Iris pigment epithelial cell (primary cell): ENCODE measurements around the gene GGT6.
A peak's percentile ranks its signal among the peaks of the same experiment; 100 is the strongest.

Experiments used
- DNase-seq: peaks from one replicate; pipeline ENCODE4 v3.0.0-alpha.2; 2011; ENCODE audit warnings: low read depth

The GGT6 gene

DNA sequence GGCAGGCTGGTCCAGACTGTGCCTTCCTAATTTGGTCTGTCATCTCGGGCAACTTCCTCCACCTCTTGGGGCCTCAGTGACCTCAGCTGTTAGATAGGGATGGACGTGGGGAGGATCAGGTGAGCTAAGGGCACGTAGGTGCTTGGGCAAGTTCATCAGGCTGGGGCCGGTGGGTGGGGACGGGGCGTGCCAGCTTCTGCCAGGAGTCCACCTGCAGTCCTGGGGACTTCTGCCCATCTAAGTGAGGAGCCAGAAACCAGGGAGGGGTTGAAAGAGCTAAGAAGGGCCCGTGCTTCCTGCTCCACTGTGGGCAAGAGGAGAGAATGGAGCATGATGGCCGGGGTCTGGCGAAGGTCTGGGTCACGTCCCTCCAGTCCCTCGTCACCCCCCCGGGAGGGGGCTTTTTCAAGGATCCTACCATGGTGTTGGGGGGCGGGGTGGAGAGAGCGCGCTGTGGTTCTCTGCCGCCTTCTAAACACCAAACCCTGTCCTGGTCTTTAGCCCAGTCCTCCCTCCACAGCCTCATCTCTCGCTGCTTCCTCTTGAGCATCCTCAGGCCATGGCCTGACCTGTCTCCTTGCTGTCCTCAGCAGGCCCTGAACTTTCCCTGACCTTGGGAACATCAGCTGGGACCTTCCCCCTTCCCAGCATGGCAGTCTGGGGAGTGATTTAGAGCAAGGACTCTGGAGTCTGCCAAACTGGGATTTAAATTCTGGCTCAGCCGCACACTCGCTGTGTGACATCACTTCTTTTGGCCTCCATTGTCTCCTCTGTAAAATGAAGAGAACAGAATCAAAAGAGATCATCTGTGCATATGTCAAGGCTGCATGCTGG lies 40.1 kb downstream of the GGT6 start:
- DNase-seq, result no peak

DNA sequence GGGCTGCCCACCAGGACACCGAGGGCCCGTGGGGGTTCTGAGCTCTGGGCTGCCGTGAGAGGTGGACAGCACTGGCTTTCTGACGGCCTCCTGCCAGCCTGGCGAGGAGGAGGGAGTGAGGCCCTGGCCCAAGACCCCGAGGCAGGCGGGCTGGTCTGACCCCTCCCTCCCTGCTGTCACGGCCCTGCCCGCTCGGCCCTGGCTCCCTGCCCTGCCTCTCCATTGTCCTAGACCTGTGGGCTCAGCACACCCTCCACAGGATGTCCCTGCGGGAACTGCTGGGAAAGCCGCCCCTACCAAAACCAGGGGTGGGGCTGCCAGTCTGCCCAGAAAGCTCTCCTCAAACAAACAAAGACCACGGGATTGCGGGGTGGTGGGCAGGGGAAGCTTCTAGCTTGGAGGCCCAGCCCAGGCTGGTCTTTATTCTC lies 41.0 kb downstream of the GGT6 start:
- DNase-seq, result no peak

DNA sequence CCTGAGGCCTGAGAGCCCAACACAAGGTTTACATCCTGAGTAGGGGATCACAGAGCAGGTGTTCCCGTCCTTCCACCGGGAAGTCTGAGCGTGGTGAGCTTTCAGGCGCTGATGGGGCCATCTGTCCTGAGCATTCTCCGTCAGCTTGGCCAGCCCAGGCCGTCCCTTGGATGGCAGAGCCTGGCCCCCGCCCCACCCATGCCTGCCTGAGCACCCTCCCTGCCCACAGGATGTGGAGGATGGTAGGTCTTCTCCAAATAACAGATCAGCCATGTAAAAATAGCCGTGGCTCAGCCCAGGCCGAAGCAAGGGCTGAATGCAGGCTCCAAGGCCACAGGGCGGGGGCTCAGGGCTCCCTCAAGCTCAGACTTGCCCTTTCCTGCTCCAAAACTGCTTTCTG lies 41.5 kb downstream of the GGT6 start:
- no peak for DNase-seq

DNA sequence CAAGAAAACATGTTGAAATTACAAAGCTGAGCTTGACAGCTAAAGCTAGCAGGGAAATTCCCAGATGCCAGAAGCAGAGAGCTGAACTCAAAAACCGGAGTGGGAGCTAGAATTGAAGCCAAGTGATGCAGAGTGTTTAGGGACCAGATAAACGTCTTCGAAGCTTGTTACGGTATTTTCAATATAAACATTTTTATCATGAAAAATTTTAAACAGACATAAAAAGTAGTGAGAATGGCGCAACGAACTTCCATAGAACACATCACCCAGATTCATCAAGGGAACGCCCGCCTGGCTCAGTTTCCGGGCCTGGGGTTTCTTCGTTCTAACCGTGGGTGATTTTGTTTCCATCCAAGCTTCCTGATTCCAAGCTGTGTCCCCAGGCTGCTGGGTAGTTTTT lies 43.6 kb downstream of the GGT6 start:
- peak; percentile 73 for DNase-seq

DNA sequence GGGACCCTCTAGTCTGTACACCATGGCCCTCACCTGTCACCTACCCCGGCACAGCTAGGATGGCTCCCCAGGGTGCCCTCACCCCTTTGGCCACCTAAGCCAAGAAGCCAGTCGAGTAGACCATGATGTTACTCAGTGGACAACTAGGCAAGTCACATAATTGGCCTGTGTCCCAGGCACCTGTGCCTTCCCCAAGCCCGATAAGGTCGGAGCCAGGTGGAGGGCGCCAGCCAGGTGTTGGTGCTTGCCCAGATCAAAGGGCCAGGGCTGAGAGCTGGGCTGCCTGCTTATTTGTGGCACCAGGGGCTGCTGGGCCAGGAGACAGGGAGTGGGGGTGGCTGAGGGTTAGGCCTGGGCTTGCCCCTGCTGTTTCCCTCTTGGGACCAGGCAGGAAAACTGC lies 44.9 kb downstream of the GGT6 start:
- no peak for DNase-seq

DNA sequence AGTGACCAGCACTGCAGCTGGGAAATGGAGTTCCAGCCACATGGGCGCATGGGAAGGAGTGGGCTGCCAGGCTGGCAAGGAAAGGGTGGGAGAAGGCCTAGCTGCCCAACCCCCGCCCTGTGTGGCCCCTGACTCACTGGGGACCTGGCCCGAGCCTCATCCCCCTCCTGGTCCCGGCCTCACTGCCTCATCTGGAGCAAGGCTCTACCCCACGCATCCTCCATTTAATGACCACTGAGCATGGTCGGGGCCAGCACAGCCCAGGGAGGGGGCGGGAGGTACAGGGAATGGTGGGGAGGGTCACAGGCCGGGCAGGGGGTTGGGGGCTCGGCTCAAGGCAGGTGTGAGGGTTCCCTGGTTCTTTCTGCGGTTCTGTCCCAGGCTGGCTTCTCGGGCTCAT lies 45.6 kb downstream of the GGT6 start:
- DNase-seq, result no peak

DNA sequence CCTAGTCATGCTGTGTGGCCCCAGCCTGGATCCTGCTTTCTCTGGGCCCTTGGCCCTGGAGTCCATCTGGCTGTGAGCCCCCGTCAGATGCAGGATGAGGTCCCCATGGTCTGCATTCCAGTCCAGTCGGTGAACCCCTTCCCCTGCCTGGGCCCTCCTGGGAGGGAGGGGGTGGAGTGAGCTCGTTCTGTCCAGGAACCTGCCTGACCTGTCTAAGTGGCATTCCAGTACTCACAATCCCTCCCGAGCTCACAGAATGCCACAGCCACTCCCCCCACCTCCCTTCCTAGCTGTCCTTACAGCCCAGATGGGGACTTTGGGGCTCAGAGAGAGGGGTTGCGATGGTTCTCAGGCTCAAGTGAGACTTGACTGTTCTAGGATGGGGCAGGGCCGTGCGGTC lies 46.2 kb downstream of the GGT6 start:
- no peak for DNase-seq

DNA sequence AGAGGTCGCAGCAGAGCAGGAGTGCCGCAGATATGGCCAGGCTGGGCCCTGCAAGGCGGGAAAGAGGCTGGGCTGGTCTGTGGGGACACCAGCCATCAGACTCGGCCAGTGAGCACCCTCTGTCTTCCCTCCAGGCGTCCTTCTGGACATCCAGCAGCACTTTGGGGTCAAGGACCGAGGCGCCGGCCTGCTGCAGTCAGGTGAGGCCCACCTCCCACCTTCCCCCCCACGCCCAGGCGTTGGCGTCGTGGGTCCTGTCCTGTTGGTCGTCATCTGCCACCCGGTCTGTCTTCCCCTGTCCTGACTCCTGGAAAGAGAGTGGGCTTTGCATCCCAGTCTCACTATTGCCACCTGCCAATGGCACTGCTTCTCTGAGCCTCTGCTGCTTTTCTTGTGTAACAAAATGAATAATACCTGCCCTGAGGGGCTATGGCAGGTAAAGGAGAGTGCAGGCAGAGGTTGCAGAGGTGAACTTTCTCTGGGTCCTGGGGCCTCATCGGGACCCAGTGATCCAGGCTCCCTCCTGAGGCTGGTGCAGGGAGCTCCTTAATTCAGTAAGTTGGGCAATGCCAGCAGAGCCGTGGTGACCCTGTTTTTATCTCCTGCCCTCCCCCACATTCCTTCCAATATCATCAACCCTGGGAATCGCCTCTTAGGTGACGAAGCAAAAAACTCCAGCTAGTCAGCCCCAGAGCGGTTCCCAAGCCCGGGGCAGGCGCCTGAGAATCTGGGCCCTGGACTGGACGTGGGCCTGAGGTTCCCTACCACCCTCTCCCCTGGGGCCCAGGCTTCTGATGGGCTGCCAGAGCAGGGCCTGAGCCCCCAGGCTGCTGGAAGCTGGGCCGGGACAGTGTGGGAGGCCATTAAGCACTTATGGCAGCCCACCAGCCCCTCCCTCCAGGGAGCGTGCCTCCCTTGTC lies 47.0 kb downstream of the GGT6 start:
- no peak for DNase-seq

DNA sequence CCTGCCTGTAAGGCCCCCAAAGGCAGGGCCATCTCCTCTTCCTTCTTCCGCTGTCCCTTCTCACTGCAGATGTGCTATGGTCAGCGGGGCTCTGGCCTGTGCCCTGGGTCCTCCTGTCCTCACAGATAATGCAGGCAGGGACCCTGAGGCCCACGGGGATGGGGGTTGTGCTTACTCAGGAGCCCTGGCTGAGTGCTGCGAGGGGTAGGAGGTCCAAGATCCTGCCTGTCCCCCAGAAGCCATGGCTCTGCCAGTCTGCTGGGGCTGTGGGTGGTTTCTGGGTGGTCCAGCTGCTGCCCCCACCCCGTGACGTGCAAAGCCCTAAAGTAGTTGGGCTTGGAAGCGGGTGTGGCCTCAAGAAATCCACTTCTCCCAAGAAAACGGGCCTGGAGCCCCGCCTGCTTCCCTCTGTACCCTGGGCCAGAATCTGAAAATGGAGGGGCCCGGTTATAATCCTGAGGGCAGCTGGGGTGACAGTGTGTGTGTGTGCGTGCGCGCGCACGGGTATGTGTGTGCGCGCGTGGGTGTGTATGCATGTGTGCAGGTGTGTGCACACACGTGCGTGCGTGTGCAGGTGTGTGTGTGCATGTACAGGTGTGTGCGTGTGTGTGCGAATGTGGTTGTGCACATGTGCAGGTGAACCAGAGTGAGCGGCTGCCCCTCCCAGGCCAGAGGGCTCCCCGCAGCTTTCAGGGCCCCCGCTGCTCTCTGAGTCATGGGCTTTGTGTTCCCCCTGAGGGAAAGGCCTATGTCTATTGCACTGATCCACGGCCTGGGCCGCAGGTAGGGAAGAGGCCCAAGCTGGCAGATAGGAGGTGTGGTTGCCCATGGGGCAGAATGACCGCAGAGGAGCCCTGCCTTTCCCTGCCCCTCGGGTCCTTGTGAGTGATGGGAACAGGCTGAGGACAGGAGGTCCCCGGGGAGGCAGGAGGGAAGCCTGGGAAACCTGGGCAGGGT lies 47.9 kb downstream of the GGT6 start:
- no peak for DNase-seq

DNA sequence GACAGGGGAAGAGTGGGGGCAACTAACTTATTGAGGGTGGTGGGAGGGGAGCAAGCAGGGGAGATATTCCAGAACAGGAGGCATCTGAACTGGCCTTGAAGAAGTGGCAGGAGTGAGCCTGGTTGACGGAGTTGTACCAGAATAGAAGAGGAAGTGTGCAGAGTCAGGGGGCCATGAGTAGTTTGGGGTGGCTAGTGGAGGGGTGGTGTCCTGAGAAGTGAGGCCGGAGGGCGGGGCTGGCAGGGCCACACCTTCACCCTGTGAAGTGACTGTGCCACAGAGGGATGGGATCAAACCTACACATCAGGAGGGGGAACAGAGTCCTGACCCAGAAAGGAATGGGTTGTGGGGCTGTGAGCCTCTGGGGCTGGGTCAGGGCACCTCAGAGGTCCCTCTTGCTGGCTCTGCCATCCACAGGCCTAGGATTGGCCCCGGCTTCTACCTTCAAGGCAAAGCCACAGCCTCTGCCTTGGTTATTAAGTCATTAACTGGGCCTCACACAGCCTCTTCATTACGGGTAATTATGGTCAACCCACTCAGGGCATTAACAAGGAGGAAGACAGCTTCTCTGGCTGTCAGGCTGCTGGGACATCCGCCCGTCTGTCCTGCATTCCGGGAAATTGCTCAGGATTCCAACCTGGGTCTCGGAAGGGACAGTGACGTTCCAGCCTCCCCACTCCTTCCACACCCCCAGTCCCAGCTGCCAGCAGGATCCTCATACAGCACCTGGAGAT lies 49.0 kb downstream of the GGT6 start:
- no peak for DNase-seq

DNA sequence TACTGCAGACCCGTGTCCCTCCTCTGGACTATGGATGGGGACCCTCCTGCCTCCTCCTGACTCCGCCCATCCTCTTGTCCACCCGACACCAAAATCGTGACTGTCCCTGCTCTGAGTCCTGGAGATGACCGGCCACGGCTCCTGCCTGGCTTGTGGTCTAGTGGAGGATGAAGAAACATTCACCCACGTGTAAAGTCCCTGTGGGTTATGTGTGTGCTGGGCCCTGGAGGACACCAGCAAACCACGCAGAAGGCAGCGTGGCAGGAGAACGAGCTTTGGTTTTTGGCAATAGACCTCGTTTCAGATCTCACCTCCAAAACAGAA lies 49.8 kb downstream of the GGT6 start:
- no peak for DNase-seq

DNA sequence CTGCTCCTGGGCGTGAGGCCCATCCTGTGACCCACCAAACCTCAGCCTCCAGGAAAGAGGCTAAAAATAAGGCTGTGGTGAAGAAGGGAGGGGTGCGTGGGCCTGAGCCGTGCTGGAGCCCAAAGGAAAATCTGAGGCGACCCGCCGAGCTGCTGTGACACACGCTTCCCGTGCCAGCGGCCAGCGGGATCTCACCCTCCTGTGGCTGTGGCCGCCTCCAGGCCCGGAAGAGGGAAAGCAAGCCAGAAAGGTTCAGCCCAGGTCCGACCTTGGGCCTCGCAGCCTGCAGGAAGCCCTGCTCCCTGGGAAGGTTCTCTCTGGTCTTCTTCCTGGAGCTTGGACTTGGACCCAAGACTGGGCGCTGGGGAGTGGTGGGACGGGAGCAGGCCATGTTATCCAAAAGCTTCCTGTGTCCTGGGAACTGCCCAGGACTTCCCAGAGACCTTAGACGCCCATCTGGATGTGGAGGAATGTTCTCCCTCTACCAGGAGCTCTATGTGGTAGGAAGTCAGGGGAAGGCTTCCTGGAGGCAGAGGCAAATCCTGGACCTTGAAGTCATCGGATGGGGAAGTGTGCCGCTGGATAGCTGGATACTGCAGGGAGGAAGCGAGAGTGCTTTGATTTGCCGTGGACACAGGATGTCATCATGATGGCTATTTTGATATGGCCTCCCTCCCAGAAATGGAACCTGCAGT lies 50.3 kb downstream of the GGT6 start:
- DNase-seq, result no peak

DNA sequence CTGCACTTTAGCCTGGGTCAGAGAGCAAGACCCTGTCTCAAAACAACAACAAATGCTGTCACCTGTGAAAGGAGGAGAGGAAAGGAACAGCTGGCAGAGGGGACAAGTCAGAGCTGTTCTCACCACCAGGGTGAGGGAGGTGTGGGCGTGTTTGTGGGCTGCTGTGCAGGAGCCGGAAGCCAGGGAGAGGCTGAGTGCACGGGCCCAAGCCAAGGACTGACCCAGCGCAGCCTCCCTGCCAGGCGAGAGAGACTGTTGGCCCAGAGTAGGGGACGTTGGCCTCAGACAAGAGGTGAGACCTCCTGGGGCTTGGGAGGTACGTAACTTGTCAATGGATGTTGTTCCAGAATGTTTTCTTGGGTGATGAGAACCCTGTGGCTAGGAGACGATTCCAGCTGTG lies 51.0 kb downstream of the GGT6 start:
- DNase-seq, result no peak

DNA sequence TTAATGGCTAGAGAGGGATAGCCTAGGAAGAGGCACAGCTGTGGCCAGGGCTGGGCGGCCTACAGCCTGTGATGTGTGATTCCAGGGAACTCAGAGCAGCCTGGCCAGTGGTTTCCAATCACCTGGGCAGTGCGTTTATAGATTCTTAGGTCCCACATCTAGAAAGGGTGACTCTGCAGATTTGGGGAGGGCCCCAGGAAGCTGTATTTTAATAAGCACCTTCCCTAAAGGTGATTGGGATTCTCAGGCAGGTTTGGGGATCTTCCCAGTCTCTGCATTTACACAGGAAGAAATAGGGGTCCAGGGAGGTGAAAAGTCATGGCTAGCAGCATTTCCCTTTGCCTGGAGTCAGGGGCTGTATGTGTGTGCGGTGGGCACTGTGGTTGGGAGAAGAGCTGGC lies 52.2 kb downstream of the GGT6 start:
- no peak for DNase-seq

DNA sequence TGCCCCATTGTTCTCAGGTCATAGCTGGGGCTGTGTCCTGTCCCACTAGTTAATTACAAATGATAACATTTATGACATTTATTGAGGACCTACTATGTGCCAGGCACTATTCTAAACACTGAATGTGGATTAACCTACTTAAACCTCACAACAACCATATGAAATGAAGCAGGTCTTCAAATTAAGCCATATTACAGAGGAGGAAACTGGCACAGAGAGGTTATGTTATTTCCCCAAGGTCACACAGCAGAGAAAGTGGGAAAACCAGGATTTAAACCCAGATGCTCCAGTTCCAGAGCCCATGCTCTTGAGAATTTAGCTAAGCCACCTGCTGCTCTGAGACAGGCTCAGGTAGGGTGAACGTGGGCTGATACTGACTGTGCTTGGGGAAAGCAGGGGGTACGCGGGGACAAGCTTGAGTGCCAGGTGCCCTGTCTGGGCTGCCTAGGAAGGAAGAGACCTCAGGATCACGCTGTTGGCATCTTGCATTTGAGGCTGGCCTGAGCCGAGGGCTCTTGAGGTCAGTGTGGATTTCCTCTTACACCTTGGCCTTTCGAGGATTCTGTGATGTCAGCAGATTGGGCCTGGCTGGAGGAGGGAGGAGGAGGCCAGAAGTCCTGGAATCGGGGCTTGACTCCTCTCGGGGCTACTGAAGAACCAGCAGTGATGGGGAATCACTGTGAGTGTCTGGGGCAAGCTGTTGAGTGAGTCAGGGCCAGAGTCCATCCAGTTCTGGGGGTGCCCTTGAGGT lies 52.8 kb downstream of the GGT6 start:
- DNase-seq, result no peak
